Stimulated activated naive B cell treated with anti-CD40 and anti-IgM and Interleukin-4, amounts not matched to agents 10 μg/mL and 1 μg/mL and 100 μg/mL, for 72 hours (primary cell): ENCODE results near the gene PARD6G.

Experiments
- ATAC-seq, 2 donors: fragments of 150-1000 bp; cut with Tn5 transposase; replicated peaks; 2 replicates each; pipeline ENCODE4 v1.10.0; 2021; ENCODE audit warnings: moderate library complexity in 1 of 2
- DNase-seq: peaks from one replicate; pipeline ENCODE4 v3.0.0; 2021
- H3K27ac Mint-ChIP-seq: one replicate; pipeline ENCODE4 v1.8.0; 2022; ENCODE audit warnings: mild to moderate bottlenecking, mixed read lengths
- H3K27me3 Mint-ChIP-seq, 2 donors: one replicate each; pipeline ENCODE4 v1.8.0; 2022; ENCODE audit warnings: mixed read lengths in 2 of 2
- H3K36me3 Mint-ChIP-seq, 2 donors: one replicate each; pipeline ENCODE4 v1.8.0; 2022; ENCODE audit warnings: mixed read lengths in 2 of 2, mild to moderate bottlenecking in 1 of 2
- H3K4me1 Mint-ChIP-seq, 2 donors: one replicate each; pipeline ENCODE4 v1.8.0; 2022; ENCODE audit warnings: mixed read lengths in 2 of 2, mild to moderate bottlenecking in 1 of 2
- H3K4me3 Mint-ChIP-seq, 2 donors: one replicate each; pipeline ENCODE4 v1.8.0; 2022; ENCODE audit warnings: mild to moderate bottlenecking in 2 of 2, mixed read lengths in 2 of 2, moderate library complexity in 1 of 2
- H3K9me3 Mint-ChIP-seq, 2 donors: one replicate each; pipeline ENCODE4 v1.8.0; 2022; ENCODE audit warnings: mixed read lengths in 2 of 2, mild to moderate bottlenecking in 1 of 2

Gene PARD6G

GRCh38 chr18:80208620-80209019, 38.7 kb downstream of the PARD6G start:
- Mint-ChIP-seq H3K4me1 (peaks cover 5 to 8% of the 10 kb centered on the region in 2 donors), H3K27me3 (peaks cover 22 to 25% of the 10 kb centered on the region in 2 donors), H3K4me3 (no peak overlapping the region), H3K27ac (no peak overlapping the region), H3K9me3 (peaks cover 0 to 5% of the 10 kb centered on the region in 2 donors), H3K36me3 (peaks cover 0 to 3% of the 10 kb centered on the region in 2 donors)
- no peak for ATAC-seq
- no peak for DNase-seq

GRCh38 chr18:80205294-80205693, 42.0 kb downstream of the PARD6G start:
- H3K9me3 Mint-ChIP-seq = no peaks in the 10 kb centered on the region
- peaks cover 25 to 29% of the 10 kb centered on the region in 2 donors for H3K27me3 Mint-ChIP-seq
- no peaks in the 10 kb centered on the region for H3K36me3 Mint-ChIP-seq
- no peak overlapping the region for H3K4me3 Mint-ChIP-seq
- peaks cover 19 to 23% of the 10 kb centered on the region in 2 donors for H3K4me1 Mint-ChIP-seq
- no peak overlapping the region for H3K27ac Mint-ChIP-seq
- DNase-seq (no peak), ATAC-seq (no peak)

- Mint-ChIP-seq H3K9me3 (no peaks in the 10 kb centered on the region), H3K4me1 (peaks cover 15 to 18% of the 10 kb centered on the region in 2 donors), H3K27ac (no peak overlapping the region), H3K4me3 (no peak overlapping the region), H3K27me3 (peaks cover 34 to 35% of the 10 kb centered on the region in 2 donors), H3K36me3 (no peaks in the 10 kb centered on the region)
- no peak for DNase-seq
- peak in 1 of 2 donors; percentile 13 for ATAC-seq
These were observed 43.2 kb downstream of the PARD6G start for GRCh38 chr18:80204142-80204541.

GRCh38 chr18:80203249-80203648, 44.1 kb downstream of the PARD6G start:
- H3K27me3 Mint-ChIP-seq = peaks cover 30 to 34% of the 10 kb centered on the region in 2 donors

GRCh38 chr18:80202264-80202998, 44.9 kb downstream of the PARD6G start:
- peaks cover 29 to 35% of the 10 kb centered on the region in 2 donors for H3K27me3 Mint-ChIP-seq
- H3K27ac Mint-ChIP-seq = peak overlapping the region; percentile 51
- H3K36me3 Mint-ChIP-seq = no peaks in the 10 kb centered on the region
- peaks cover 15 to 18% of the 10 kb centered on the region in 2 donors for H3K4me1 Mint-ChIP-seq
- H3K9me3 Mint-ChIP-seq = no peaks in the 10 kb centered on the region
- DNase-seq (peak; percentile 56), ATAC-seq (peak; percentile 93)
- H3K4me3 Mint-ChIP-seq = peak overlapping the region in 1 of 2 donors; percentile 6

More at GRCh38 chr18:80203249-80203648, 44.1 kb downstream of the PARD6G start:
- DNase-seq (no peak), ATAC-seq (no peak)
- H3K4me3 Mint-ChIP-seq = no peak overlapping the region
- no peaks in the 10 kb centered on the region for H3K9me3 Mint-ChIP-seq
- H3K4me1 Mint-ChIP-seq = peaks cover 15 to 18% of the 10 kb centered on the region in 2 donors
- no peak overlapping the region for H3K27ac Mint-ChIP-seq
- H3K36me3 Mint-ChIP-seq = no peaks in the 10 kb centered on the region

- ATAC-seq (peak; percentile 28 to 29), DNase-seq (no peak)
- peaks cover 36 to 42% of the 10 kb centered on the region in 2 donors for H3K27me3 Mint-ChIP-seq
- no peak overlapping the region for H3K27ac Mint-ChIP-seq
- H3K4me1 Mint-ChIP-seq = peaks cover 15 to 18% of the 10 kb centered on the region in 2 donors
- H3K36me3 Mint-ChIP-seq = no peaks in the 10 kb centered on the region
- no peaks in the 10 kb centered on the region for H3K9me3 Mint-ChIP-seq
- H3K4me3 Mint-ChIP-seq = no peak overlapping the region
These were observed 45.6 kb downstream of the PARD6G start for GRCh38 chr18:80201739-80202138.

GRCh38 chr18:80200932-80201672, 46.2 kb downstream of the PARD6G start:
- no peaks in the 10 kb centered on the region for H3K9me3 Mint-ChIP-seq
- H3K27ac Mint-ChIP-seq = no peak overlapping the region
- no peak for DNase-seq
- H3K4me3 Mint-ChIP-seq = no peak overlapping the region
- H3K27me3 Mint-ChIP-seq = peaks cover 38 to 42% of the 10 kb centered on the region in 2 donors
- peaks cover 15 to 18% of the 10 kb centered on the region in 2 donors for H3K4me1 Mint-ChIP-seq
- H3K36me3 Mint-ChIP-seq = no peaks in the 10 kb centered on the region
- ATAC-seq = no peak

GRCh38 chr18:80200171-80200931, 47.0 kb downstream of the PARD6G start:
- Mint-ChIP-seq H3K9me3 (no peaks in the 10 kb centered on the region), H3K27me3 (peaks cover 36 to 38% of the 10 kb centered on the region in 2 donors), H3K36me3 (no peaks in the 10 kb centered on the region), H3K4me1 (peaks cover 15 to 18% of the 10 kb centered on the region in 2 donors), H3K4me3 (no peak overlapping the region), H3K27ac (peak overlapping the region; percentile 31)
- no peak for ATAC-seq
- no peak for DNase-seq

GRCh38 chr18:80198994-80199748, 48.1 kb downstream of the PARD6G start:
- H3K9me3 Mint-ChIP-seq = no peaks in the 10 kb centered on the region
- ATAC-seq (no peak), DNase-seq (no peak)
- no peak overlapping the region for H3K27ac Mint-ChIP-seq
- H3K36me3 Mint-ChIP-seq = no peaks in the 10 kb centered on the region
- peaks cover 20 to 27% of the 10 kb centered on the region in 2 donors for H3K4me1 Mint-ChIP-seq
- peaks cover 38 to 43% of the 10 kb centered on the region in 2 donors for H3K27me3 Mint-ChIP-seq
- H3K4me3 Mint-ChIP-seq = no peak overlapping the region

GRCh38 chr18:80198391-80198790, 48.9 kb downstream of the PARD6G start:
- ATAC-seq (no peak), DNase-seq (no peak)
- Mint-ChIP-seq H3K9me3 (no peaks in the 10 kb centered on the region), H3K36me3 (no peaks in the 10 kb centered on the region), H3K27ac (no peak overlapping the region), H3K4me3 (no peak overlapping the region), H3K4me1 (peaks cover 19 to 27% of the 10 kb centered on the region in 2 donors), H3K27me3 (peaks cover 42 to 45% of the 10 kb centered on the region in 2 donors)

GRCh38 chr18:80197528-80197927, 49.8 kb downstream of the PARD6G start:
- Mint-ChIP-seq H3K27me3 (peaks cover 39 to 50% of the 10 kb centered on the region in 2 donors), H3K27ac (no peak overlapping the region), H3K9me3 (no peaks in the 10 kb centered on the region), H3K36me3 (no peaks in the 10 kb centered on the region), H3K4me1 (peaks cover 16 to 24% of the 10 kb centered on the region in 2 donors), H3K4me3 (no peak overlapping the region)
- DNase-seq = no peak
- ATAC-seq = no peak

- no peak for DNase-seq
These were observed 50.6 kb downstream of the PARD6G start for GRCh38 chr18:80196528-80197320.

More at GRCh38 chr18:80196528-80197320, 50.6 kb downstream of the PARD6G start:
- peaks cover 0 to 2% of the 10 kb centered on the region in 2 donors for H3K36me3 Mint-ChIP-seq
- no peak for ATAC-seq
- no peaks in the 10 kb centered on the region for H3K9me3 Mint-ChIP-seq
- H3K4me1 Mint-ChIP-seq = peaks cover 13 to 20% of the 10 kb centered on the region in 2 donors
- H3K27ac Mint-ChIP-seq = no peak overlapping the region
- peaks cover 43 to 56% of the 10 kb centered on the region in 2 donors for H3K27me3 Mint-ChIP-seq
- no peak overlapping the region for H3K4me3 Mint-ChIP-seq
